HCT116 (cell line): ENCODE measurements around the gene C3orf22. TPM values are rescaled to one million over a fixed set of nuclear protein-coding genes. Genes with fewer than 3 reads are reported as not detected.

ENCODE experiments used
- ATAC-seq: fragments of 200-7000 bp; cut with Tn5 transposase; 2 replicates; pipeline ENCODE4 v1.9.1; 2020; ENCODE audit warnings: mild to moderate bottlenecking, moderate library complexity
- BruUV-seq: library from RNA; stranded (reverse); fragments of 400-500 nt; replicated peaks from 2 replicates; lab custom pipeline; 2021; lab: Mats Ljungman, UMichigan
- CTCF ChIA-PET: fragments of 300-600 bp; sonication (Branson Sonifier 250); formaldehyde crosslinking; loops from one replicate; lab custom pipeline; 2021; ENCODE audit warnings: antibody characterized with exemption; lab: Charles Lee
- POLR2A ChIA-PET: fragments of 300-600, 350-600 bp; sonication (Branson Sonifier 250); formaldehyde crosslinking; loops from one replicate; lab custom pipeline; 2021; ENCODE audit warnings: antibody characterized with exemption; lab: Charles Lee
- RAD21 ChIA-PET, 2 experiments: fragments of 300-600 bp; sonication (Branson Sonifier 250); formaldehyde crosslinking; loops; one replicate each; lab custom pipeline; 2023; ENCODE audit warnings: low total read pairs in 2 of 2; ENCODE audit not compliant: uncharacterized antibody in 2 of 2, unreplicated experiment in 2 of 2, low non-redundant PET in 1 of 2; lab: Charles Lee
- DNase-seq: peaks from one replicate; pipeline ENCODE4 v3.0.0-alpha.2; 2010; ENCODE audit warnings: low read depth, low spot score
- H2AFZ ChIP-seq: fragments of 200-600 bp; shearing (Covaris generic), sonication (generic); 2 replicates; pipeline ENCODE4 v1.6.1; 2017; ENCODE audit warnings: low read depth, mixed run types, mixed read lengths, antibody characterized with exemption, low read length; ENCODE audit not compliant: poor library complexity, severe bottlenecking
- H3K27ac ChIP-seq: 2 replicates; pipeline ENCODE4 v1.5.1; 2012; ENCODE audit warnings: low read depth, low read length
- H3K27me3 ChIP-seq: fragments of 200-600 bp; sonication (generic); 2 replicates; pipeline ENCODE4 v1.6.1; 2016; ENCODE audit warnings: mixed run types, low read length, mixed read lengths; ENCODE audit not compliant: insufficient read depth
- H3K36me3 ChIP-seq, 2 experiments: fragments of 200-500 bp in 1 of 2; fragments of 200-600 bp in 1 of 2; sonication (Bioruptor generic) in 1 of 2; sonication (generic) in 1 of 2; 2 replicates each; pipeline versions ENCODE4 v1.5.1 to v1.6.1; 2014 to 2016; ENCODE audit warnings: low read length in 2 of 2, inconsistent platforms in 1 of 2, mixed read lengths in 1 of 2, mixed run types in 1 of 2; ENCODE audit not compliant: insufficient read depth in 2 of 2, control insufficient read depth in 1 of 2
- H3K4me1 ChIP-seq, 2 experiments: fragments of 200-600 bp in 1 of 2; sonication (generic) in 1 of 2; 2 replicates each; pipeline versions ENCODE4 v1.5.1 to v1.6.1; 2012 to 2017; ENCODE audit warnings: low read length in 2 of 2, inconsistent platforms in 1 of 2, mild to moderate bottlenecking in 1 of 2, mixed read lengths in 1 of 2, mixed run types in 1 of 2, moderate library complexity in 1 of 2; ENCODE audit not compliant: insufficient read depth in 2 of 2, control insufficient read depth in 1 of 2
- H3K4me2 ChIP-seq: fragments of 200-600 bp; sonication (generic); 2 replicates; pipeline ENCODE4 v1.6.1; 2017; ENCODE audit warnings: mixed run types, low read length, mixed read lengths
- H3K4me3 ChIP-seq, 2 experiments: fragments of 200-600 bp in 1 of 2; sonication (generic) in 1 of 2; replicated peaks in 1 of 2; 2 replicates each; pipeline ENCODE4 v1.5.1; 2011 to 2016; ENCODE audit warnings: low read length in 2 of 2, control low read depth in 1 of 2, low read depth in 1 of 2, mild to moderate bottlenecking in 1 of 2, mixed read lengths in 1 of 2, mixed run types in 1 of 2
- H3K79me2 ChIP-seq: fragments of 200-600 bp; sonication (generic); 2 replicates; pipeline ENCODE4 v1.6.1; 2017; ENCODE audit warnings: mild to moderate bottlenecking, mixed run types, low read length, moderate library complexity, mixed read lengths; ENCODE audit not compliant: insufficient read depth
- H3K9ac ChIP-seq: fragments of 200-600 bp; sonication (generic); 2 replicates; pipeline ENCODE4 v1.6.1; 2016; ENCODE audit warnings: low read length, mixed read lengths
- H3K9me2 ChIP-seq: fragments of 200-600 bp; sonication (generic), shearing (Covaris generic); 2 replicates; pipeline ENCODE4 v1.6.1; 2017; ENCODE audit warnings: mixed run types, mild to moderate bottlenecking, moderate library complexity; ENCODE audit not compliant: insufficient read depth
- H3K9me3 ChIP-seq, 2 experiments: fragments of 200-500 bp in 1 of 2; fragments of 200-600 bp in 1 of 2; sonication (Bioruptor generic) in 1 of 2; sonication (generic) in 1 of 2; 2 replicates each; pipeline ENCODE4 v1.6.1; 2014 to 2017; ENCODE audit warnings: low read length in 2 of 2, mixed read lengths in 2 of 2, inconsistent platforms in 1 of 2, low read depth in 1 of 2, mild to moderate bottlenecking in 1 of 2, mixed run types in 1 of 2, moderate library complexity in 1 of 2; ENCODE audit not compliant: control insufficient read depth in 1 of 2, insufficient read depth in 1 of 2
- H4K20me1 ChIP-seq: fragments of 200-600 bp; sonication (generic), shearing (Covaris generic); 2 replicates; pipeline ENCODE4 v1.6.1; 2017; ENCODE audit warnings: mixed run types, mild to moderate bottlenecking, moderate library complexity; ENCODE audit not compliant: insufficient read depth
- ATF3 ChIP-seq: IDR thresholded peaks from 2 replicates; pipeline ENCODE4 v1.6.1; 2012
- EZH2phosphoT487 ChIP-seq: fragments of 200-600 bp; IDR thresholded peaks from 2 replicates; pipeline ENCODE4 v1.6.1; 2018; ENCODE audit warnings: antibody characterized with exemption, borderline replicate concordance
- MAX ChIP-seq: IDR thresholded peaks from 2 replicates; pipeline ENCODE4 v1.6.1; 2012
- REST ChIP-seq: IDR thresholded peaks from 2 replicates; pipeline ENCODE4 v1.6.1; 2012; ENCODE audit warnings: low read depth
- ZNF274 ChIP-seq: fragments of 200-500 bp; sonication (Bioruptor generic); IDR thresholded peaks from 2 replicates; pipeline ENCODE4 v1.6.1; 2014; ENCODE audit warnings: mild to moderate bottlenecking, low read depth, low read length, inconsistent platforms
- intact Hi-C: fragments of 100-400 bp; cut with micrococcal nuclease; formaldehyde crosslinking; loops from 2 replicates; pipeline ENCODE4 v1.10.0; 2022
- total RNA-seq: library from RNA; stranded (reverse); gene quantifications from one replicate; pipeline ENCODE4 v1.2.1, GENCODE V29; 2021; ENCODE audit not compliant: unreplicated experiment

C3orf22 gene
- total RNA-seq, 1 experiment from 2014 or later, result not detected

GRCh38 chr3:126538316-126538715, 20.4 kb downstream of the C3orf22 start:
- Histone ChIP-seq H3K27ac (no peak overlapping the region), H3K9me3 (no peaks in the 10 kb centered on the region), H3K4me2 (no peak overlapping the region), H3K36me3 (no peaks in the 10 kb centered on the region), H3K27me3 (peaks cover 31% of the 10 kb centered on the region), H3K4me3 (no peak overlapping the region), H3K9ac (no peak overlapping the region), H3K9me2 (no peaks in the 10 kb centered on the region), H2AFZ (no peak overlapping the region), H4K20me1 (no peaks in the 10 kb centered on the region), H3K79me2 (no peaks in the 10 kb centered on the region), H3K4me1 (peaks cover 12 to 15% of the 10 kb centered on the region in 2 experiments; a peak in 3 of 4 replicates)
- POLR2A ChIA-PET, result no interaction called here
- RAD21 ChIA-PET, result no interaction called here
- no peak for DNase-seq
- ATAC-seq, result no peak
- intact Hi-C loops, result no loop called here
- CTCF ChIA-PET, result no interaction called here
- no TSS peak for BruUV-seq
- TF ChIP-seq ZNF274 (no peak), MAX (no peak), REST (no peak), EZH2phosphoT487 (no peak), ATF3 (no peak)
